Kidney (tissue), 14 donors: ENCODE measurements around the gene EEA1. TPM values are rescaled to one million over a fixed set of nuclear protein-coding genes. Genes with fewer than 3 reads are reported as not detected.

Experiments used
- DNase-seq, 5 donors: peaks; one replicate each; pipeline ENCODE4 v3.0.0-alpha.2; 2013 to 2020
- FAIRE-seq: peaks from 2 replicates; lab custom pipeline; 2012; peaks lifted over from hg19 to GRCh38; lab: Jason Lieb, UNC
- H3K27ac ChIP-seq, 2 donors: one replicate each; pipeline ENCODE4 v1.7.0; 2013; ENCODE audit warnings: low read depth in 2 of 2, low read length in 2 of 2, inconsistent platforms in 1 of 2
- H3K27me3 ChIP-seq: one replicate; pipeline ENCODE4 v1.7.1; 2013; ENCODE audit warnings: low read length, inconsistent platforms; ENCODE audit not compliant: control insufficient read depth, insufficient read depth
- H3K36me3 ChIP-seq, 3 donors: one replicate each; pipeline versions ENCODE4 v1.7.0 to v1.7.1; 2013; ENCODE audit warnings: low read length in 3 of 3, control low read depth in 1 of 3, inconsistent platforms in 1 of 3; ENCODE audit not compliant: insufficient read depth in 3 of 3, control insufficient read depth in 2 of 3
- H3K4me1 ChIP-seq, 3 donors: one replicate each; pipeline versions ENCODE4 v1.7.0 to v1.7.1; 2013; ENCODE audit warnings: low read length in 3 of 3, inconsistent platforms in 1 of 3, low read depth in 1 of 3; ENCODE audit not compliant: control insufficient read depth in 2 of 3, insufficient read depth in 2 of 3
- H3K4me3 ChIP-seq, 3 donors: one replicate each; pipeline versions ENCODE4 v1.7.0 to v1.8.1; 2013; ENCODE audit warnings: low read length in 3 of 3, control low read depth in 1 of 3, inconsistent platforms in 1 of 3
- H3K9ac ChIP-seq, 3 donors: one replicate each; pipeline versions ENCODE4 v1.7.0 to v1.7.1; 2013; ENCODE audit warnings: low read length in 3 of 3, control low read depth in 1 of 3, inconsistent platforms in 1 of 3
- H3K9me3 ChIP-seq, 3 donors: one replicate each; pipeline versions ENCODE4 v1.7.0 to v1.7.1; 2013; ENCODE audit warnings: low read length in 3 of 3, control low read depth in 1 of 3, inconsistent platforms in 1 of 3; ENCODE audit not compliant: control insufficient read depth in 2 of 3, insufficient read depth in 1 of 3
- CTCF ChIP-seq: IDR thresholded peaks from 3 replicates; pipeline ENCODE4 v1.5.1; 2012; ENCODE audit warnings: mild to moderate bottlenecking, moderate library complexity, borderline replicate concordance; ENCODE audit not compliant: insufficient read depth; ENCODE audit errors: extremely low read depth
- intact Hi-C: fragments of 100-400 bp; cut with DNase I; formaldehyde crosslinking; loops from one replicate; pipeline ENCODE4 v1.11.1; 2022
- polyA plus RNA-seq: library from polyadenylated mRNA; stranded (reverse); fragments of 350-450 nt; fragmentation: Illumina TruSeq; extraction: RNeasy Lipid Tissue Mini Kit (QIAGEN cat#74804); gene quantifications from one replicate; pipeline ENCODE4 v1.2.3, GENCODE V29; 2014; ENCODE audit warnings: low read depth, low replicate concordance; ENCODE audit not compliant: insufficient read depth
- total RNA-seq: library from RNA; stranded (reverse); fragmentation: NEBNext Ultra II Directional; extraction: Animal tissue kit (Norgen Biotek cat#: 25700); gene quantifications from one replicate; pipeline ENCODE4 v1.2.1, GENCODE V29; 2021
- donor health status: control.
- donor health status: control.
- donor health status: control.
- donor health status: control.
- donor health status: control.
- donor health status: DM: yes; HTN: yes; CAD: no.
- donor health status: Normal renal cell carcinoma (clear cell type).

EEA1 gene
- total and polyA plus RNA-seq, 2 donors from 2014 or later: 2.5 to 30.2 TPM

GRCh38 chr12:92739113-92739512 lies 190.0 kb downstream of the EEA1 start:
- Histone ChIP-seq H3K36me3 (no peaks in the 10 kb centered on the region), H3K9ac (no peak overlapping the region), H3K27ac (no peak overlapping the region), H3K4me1 (no peaks in the 10 kb centered on the region), H3K27me3 (no peaks in the 10 kb centered on the region), H3K4me3 (no peak overlapping the region), H3K9me3 (no peaks in the 10 kb centered on the region)
- DNase-seq (no peak), FAIRE-seq (no peak)
- no peak for TF ChIP-seq CTCF
- intact Hi-C loops: no loop called here

GRCh38 chr12:92737855-92738850 lies 190.9 kb downstream of the EEA1 start:
- DNase-seq (no peak), FAIRE-seq (no peak)
- Histone ChIP-seq H3K27me3 (no peaks in the 10 kb centered on the region), H3K36me3 (no peaks in the 10 kb centered on the region), H3K4me1 (no peaks in the 10 kb centered on the region), H3K4me3 (no peak overlapping the region), H3K9me3 (no peaks in the 10 kb centered on the region), H3K9ac (no peak overlapping the region), H3K27ac (no peak overlapping the region)
- no peak for TF ChIP-seq CTCF
- intact Hi-C loops: no loop called here

- FAIRE-seq (no peak), DNase-seq (no peak)
- intact Hi-C loops: no loop called here
Observed at GRCh38 chr12:92736605-92737004, 192.5 kb downstream of the EEA1 start.

More at GRCh38 chr12:92736605-92737004, 192.5 kb downstream of the EEA1 start:
- H3K9me3 ChIP-seq: no peaks in the 10 kb centered on the region
- H3K9ac ChIP-seq: no peak overlapping the region
- H3K4me1 ChIP-seq: no peaks in the 10 kb centered on the region
- TF ChIP-seq CTCF: no peak
- no peaks in the 10 kb centered on the region for H3K36me3 ChIP-seq
- no peak overlapping the region for H3K27ac ChIP-seq
- H3K27me3 ChIP-seq: no peaks in the 10 kb centered on the region
- H3K4me3 ChIP-seq: no peak overlapping the region
